Measurements from ENCODE around the gene CRYBG1.

- TF ChIP-seq, protein P1, sequence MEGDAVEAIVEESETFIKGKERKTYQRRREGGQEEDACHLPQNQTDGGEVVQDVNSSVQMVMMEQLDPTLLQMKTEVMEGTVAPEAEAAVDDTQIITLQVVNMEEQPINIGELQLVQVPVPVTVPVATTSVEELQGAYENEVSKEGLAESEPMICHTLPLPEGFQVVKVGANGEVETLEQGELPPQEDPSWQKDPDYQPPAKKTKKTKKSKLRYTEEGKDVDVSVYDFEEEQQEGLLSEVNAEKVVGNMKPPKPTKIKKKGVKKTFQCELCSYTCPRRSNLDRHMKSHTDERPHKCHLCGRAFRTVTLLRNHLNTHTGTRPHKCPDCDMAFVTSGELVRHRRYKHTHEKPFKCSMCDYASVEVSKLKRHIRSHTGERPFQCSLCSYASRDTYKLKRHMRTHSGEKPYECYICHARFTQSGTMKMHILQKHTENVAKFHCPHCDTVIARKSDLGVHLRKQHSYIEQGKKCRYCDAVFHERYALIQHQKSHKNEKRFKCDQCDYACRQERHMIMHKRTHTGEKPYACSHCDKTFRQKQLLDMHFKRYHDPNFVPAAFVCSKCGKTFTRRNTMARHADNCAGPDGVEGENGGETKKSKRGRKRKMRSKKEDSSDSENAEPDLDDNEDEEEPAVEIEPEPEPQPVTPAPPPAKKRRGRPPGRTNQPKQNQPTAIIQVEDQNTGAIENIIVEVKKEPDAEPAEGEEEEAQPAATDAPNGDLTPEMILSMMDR (IDR thresholded peaks at IDR 0.05), result no peak
- no peak for TF ChIP-seq POLR2A (IDR thresholded peaks at IDR 0.05)
Observed at GRCh38 chr6:106411056-106411455, 50.5 kb downstream of the CRYBG1 start.
